COLO668 (cell line): ENCODE results near the gene GSTA1.
"Not testable (repeated sequence)": the region's sequence is repeated elsewhere in the genome, so short reads cannot be mapped to it uniquely, and the experiment has no call there.

Experiments used
- DNase-seq: peaks from one replicate; lab custom pipeline; 2025; ENCODE audit not compliant: unreplicated experiment; lab: John Stamatoyannopoulos, UW

Gene GSTA1

GRCh38 chr6:52759085-52759484 lies 44.5 kb downstream of the GSTA1 start:
- DNase-seq, result no peak

GRCh38 chr6:52757651-52758338 lies 45.8 kb downstream of the GSTA1 start:
- DNase-seq, result not testable (repeated sequence)

DNA sequence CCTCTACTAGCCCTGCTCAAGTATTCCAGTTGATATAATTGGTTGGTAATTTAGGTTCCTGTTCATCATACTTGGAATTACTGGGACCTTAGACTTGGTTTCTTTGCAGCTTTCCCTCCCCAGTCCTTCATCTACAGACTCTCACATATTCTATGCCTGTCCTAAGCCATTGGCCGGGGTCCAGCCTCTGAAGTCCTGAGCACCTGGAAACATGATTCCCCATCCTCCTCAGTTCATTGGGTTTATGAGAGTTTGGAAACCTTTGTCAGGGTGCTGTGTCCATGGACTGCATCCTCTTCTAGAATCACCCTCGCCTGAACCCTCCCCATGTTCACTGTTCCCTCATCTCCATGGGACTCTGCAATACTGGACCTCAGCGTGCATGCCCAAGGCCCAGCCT lies 49.2 kb downstream of the GSTA1 start:
- DNase-seq, result peak; percentile 44

GRCh38 chr6:52753137-52753536 lies 50.5 kb downstream of the GSTA1 start:
- not testable (repeated sequence) for DNase-seq

DNA sequence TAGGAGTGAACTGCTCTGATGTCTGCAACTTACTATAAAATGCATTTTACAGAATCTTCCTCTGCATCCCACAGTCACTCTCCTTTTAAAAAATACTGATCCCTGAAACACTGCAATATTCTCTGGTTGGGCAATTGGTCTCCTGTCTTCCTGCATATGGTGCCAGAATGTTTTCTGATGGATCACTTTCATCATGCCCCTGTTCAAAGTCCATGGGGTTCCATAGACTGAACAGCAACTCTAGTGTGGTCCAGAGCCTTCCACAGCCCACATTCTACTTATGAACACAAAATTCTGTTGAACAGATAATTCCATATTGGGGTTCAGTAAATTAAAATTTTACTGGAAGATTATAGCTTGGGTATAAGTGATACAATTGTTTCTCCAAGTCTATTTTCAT lies 51.3 kb downstream of the GSTA1 start:
- no peak for DNase-seq

DNA sequence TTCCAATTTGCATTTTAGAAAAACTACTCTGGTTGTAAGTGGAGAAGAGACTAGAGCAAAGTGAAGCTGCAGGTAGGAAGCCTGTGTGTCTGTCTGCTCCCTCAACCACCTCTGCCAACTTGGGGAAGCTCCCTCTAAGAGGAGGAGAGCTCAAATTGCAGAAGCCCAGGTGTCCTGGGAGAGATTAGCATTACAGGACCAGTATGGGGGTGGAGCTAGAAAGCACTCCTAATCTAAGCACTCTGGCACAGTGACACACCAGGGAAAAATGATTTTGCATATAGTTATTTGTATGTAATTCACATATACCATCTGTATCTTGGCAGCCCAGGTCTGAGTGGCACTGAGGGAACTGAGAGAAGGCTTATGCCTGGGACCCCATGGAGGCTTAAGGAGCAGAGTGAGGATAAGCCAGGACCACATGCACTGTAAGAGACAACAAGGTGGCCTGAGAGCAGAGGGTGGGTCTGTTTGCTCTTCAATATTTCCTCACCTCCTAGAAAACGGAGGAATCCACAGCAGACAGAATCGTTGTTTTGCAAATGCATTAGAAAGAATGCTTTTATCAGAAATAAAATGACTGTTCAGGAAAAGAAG lies 54.0 kb downstream of the GSTA1 start:
- peak; percentile 37 for DNase-seq

GRCh38 chr6:52747301-52747700 lies 56.3 kb downstream of the GSTA1 start:
- DNase-seq, result not testable (repeated sequence)

- DNase-seq, result no peak
Measured at GRCh38 chr6:52746213-52746612, 57.4 kb downstream of the GSTA1 start.

GRCh38 chr6:52745764-52746201 lies 57.8 kb downstream of the GSTA1 start:
- no peak for DNase-seq

GRCh38 chr6:52741872-52742271 lies 61.7 kb downstream of the GSTA1 start:
- no peak for DNase-seq
